B cell (primary cell): ENCODE measurements around the gene CDC42BPG. TPM values are rescaled to one million over a fixed set of nuclear protein-coding genes. Genes with fewer than 3 reads are reported as not detected.

ENCODE experiments used
- ATAC-seq: fragments of 200-7000 bp; cut with Tn5 transposase; one replicate; pipeline ENCODE4 v1.10.0; 2021; ENCODE audit warnings: low read depth, mild to moderate bottlenecking, moderate number of reproducible peaks, moderate library complexity
- CTCF ChIA-PET: fragments of 350-600 bp; sonication (Branson Sonifier 250); formaldehyde crosslinking; loops from one replicate; lab custom pipeline; 2021; ENCODE audit warnings: antibody characterized with exemption, inconsistent platforms; lab: Charles Lee
- POLR2A ChIA-PET: fragments of 350-600 bp; sonication (Branson Sonifier 250); formaldehyde crosslinking; loops from one replicate; lab custom pipeline; 2021; ENCODE audit warnings: antibody characterized with exemption; lab: Charles Lee
- DNase-seq: peaks from one replicate; pipeline ENCODE4 v3.0.0; 2013
- H2AFZ ChIP-seq: 2 replicates; pipeline ENCODE4 v1.6.1; 2012; ENCODE audit warnings: mild to moderate bottlenecking, low read depth, low read length; ENCODE audit not compliant: insufficient read depth, poor library complexity, severe bottlenecking
- H3K27ac ChIP-seq, 2 donors: 1 replicate in 1 of 2; 2 replicates in 1 of 2; pipeline ENCODE4 v1.5.1; 2012 to 2013; ENCODE audit warnings: low read length in 2 of 2, mild to moderate bottlenecking in 2 of 2, moderate library complexity in 1 of 2
- H3K27me3 ChIP-seq, 4 experiments: fragments of 200-600 bp in 1 of 4; sonication (generic) in 1 of 4; replicated peaks in 1 of 4; 1 replicate in 2 of 4; 2 replicates in 2 of 4; pipeline versions ENCODE4 v1.6.1 to v1.7.0; 2013 to 2016; ENCODE audit warnings: low read length in 3 of 4, mild to moderate bottlenecking in 2 of 4, mixed read lengths in 1 of 4, moderate library complexity in 1 of 4; ENCODE audit not compliant: insufficient read depth in 4 of 4, control insufficient read depth in 3 of 4; ENCODE audit errors: control extremely low read depth in 1 of 4
- H3K36me3 ChIP-seq, 2 experiments: replicated peaks in 1 of 2; 1 replicate in 1 of 2; 2 replicates in 1 of 2; pipeline versions ENCODE4 v1.6.1 to v1.7.1; 2013; ENCODE audit warnings: low read length in 1 of 2; ENCODE audit not compliant: insufficient read depth in 2 of 2, control insufficient read depth in 1 of 2; ENCODE audit errors: control extremely low read depth in 1 of 2, extremely low read depth in 1 of 2
- H3K4me1 ChIP-seq, 2 donors: fragments of 200-600 bp in 1 of 2; sonication (generic) in 1 of 2; 1 replicate in 1 of 2; 2 replicates in 1 of 2; pipeline versions ENCODE4 v1.5.1 to v1.6.1; 2013 to 2017; ENCODE audit warnings: low read length in 2 of 2; ENCODE audit not compliant: control insufficient read depth in 2 of 2, insufficient read depth in 2 of 2
- H3K4me2 ChIP-seq: replicated peaks from 2 replicates; pipeline ENCODE3; 2012; ENCODE audit warnings: mild to moderate bottlenecking, low read depth, low read length; ENCODE audit not compliant: poor library complexity, severe bottlenecking
- H3K4me3 ChIP-seq, 5 experiments: fragments of 200-600 bp in 1 of 5; sonication (generic) in 1 of 5; 1 replicate in 3 of 5; 2 replicates in 2 of 5; pipeline versions ENCODE4 v1.5.1 to v1.7.0; 2011 to 2016; ENCODE audit warnings: low read length in 4 of 5, mild to moderate bottlenecking in 4 of 5, low read depth in 2 of 5, control low read depth in 1 of 5, moderate library complexity in 1 of 5; ENCODE audit not compliant: insufficient read depth in 1 of 5; ENCODE audit errors: control extremely low read depth in 1 of 5, extremely low read depth in 1 of 5
- H3K79me2 ChIP-seq: fragments of 200-600 bp; sonication (generic); one replicate; pipeline ENCODE4 v1.6.0; 2016; ENCODE audit warnings: low read length; ENCODE audit not compliant: control insufficient read depth, insufficient read depth
- H3K9ac ChIP-seq: fragments of 200-600 bp; sonication (generic); 2 replicates; pipeline ENCODE4 v1.6.1; 2017; ENCODE audit warnings: mild to moderate bottlenecking, low read length, moderate library complexity
- H3K9me3 ChIP-seq, 3 donors: one replicate each; pipeline versions ENCODE4 v1.6.1 to v1.7.1; 2013; ENCODE audit warnings: low read length in 2 of 3; ENCODE audit not compliant: control insufficient read depth in 2 of 3, insufficient read depth in 1 of 3; ENCODE audit errors: control extremely low read depth in 1 of 3
- H4K20me1 ChIP-seq: 2 replicates; pipeline ENCODE4 v1.6.0; 2012; ENCODE audit warnings: mild to moderate bottlenecking, low read length; ENCODE audit not compliant: insufficient read depth, control insufficient read depth, poor library complexity, severe bottlenecking
- H3K27ac Mint-ChIP-seq: one replicate; pipeline ENCODE4 v1.8.0; 2021; ENCODE audit warnings: mixed read lengths
- H3K27me3 Mint-ChIP-seq: one replicate; pipeline ENCODE4 v1.8.0; 2021; ENCODE audit warnings: mixed read lengths
- H3K4me1 Mint-ChIP-seq: one replicate; pipeline ENCODE4 v1.8.0; 2021; ENCODE audit warnings: mixed read lengths
- H3K4me3 Mint-ChIP-seq: one replicate; pipeline ENCODE4 v1.8.0; 2021; ENCODE audit warnings: mixed read lengths
- H3K9me3 Mint-ChIP-seq: one replicate; pipeline ENCODE4 v1.8.0; 2022; ENCODE audit warnings: mixed read lengths; ENCODE audit not compliant: insufficient read depth
- CTCF ChIP-seq: fragments of 200-600 bp; IDR thresholded peaks from one replicate; pipeline ENCODE4 v1.8.0; 2022; ENCODE audit warnings: antibody characterized with exemption, mild to moderate bottlenecking
- EZH2 ChIP-seq: IDR thresholded peaks from 2 replicates; pipeline ENCODE4 v1.6.1; 2012; ENCODE audit warnings: borderline replicate concordance, low read depth, mild to moderate bottlenecking, moderate library complexity, low read length; ENCODE audit not compliant: insufficient read depth, poor library complexity, severe bottlenecking
- WGBS: methylation state at CpG from one replicate; pipeline ENCODE4 v1.1.5; 2013; ENCODE audit warnings: missing lambda C conversion rate; ENCODE audit not compliant: insufficient coverage; 5-methylcytosine and 5-hydroxymethylcytosine counted together
- intact Hi-C: fragments of 100-400 bp; cut with micrococcal nuclease; formaldehyde crosslinking; loops from one replicate; pipeline ENCODE4 v1.10.0; 2022
- polyA plus RNA-seq: library from polyadenylated mRNA; depleted of rRNA; stranded (reverse); fragments of >200 nt; gene quantifications from 2 replicates; pipeline ENCODE4 v1.2.3, GENCODE V29; 2012
- total RNA-seq, 2 donors: library from RNA; stranded (reverse); fragments of 120-200 nt in 1 of 2; gene quantifications; 1 replicate in 1 of 2; 2 replicates in 1 of 2; pipeline versions ENCODE4 v1.2.3 to v1.2.4, GENCODE V29; 2013 to 2022

Gene CDC42BPG
- total and polyA plus RNA-seq, 2 donors (not counting 1 experiment from before 2014, with no cell fraction given) = 3.7 to 8.7 TPM

DNA sequence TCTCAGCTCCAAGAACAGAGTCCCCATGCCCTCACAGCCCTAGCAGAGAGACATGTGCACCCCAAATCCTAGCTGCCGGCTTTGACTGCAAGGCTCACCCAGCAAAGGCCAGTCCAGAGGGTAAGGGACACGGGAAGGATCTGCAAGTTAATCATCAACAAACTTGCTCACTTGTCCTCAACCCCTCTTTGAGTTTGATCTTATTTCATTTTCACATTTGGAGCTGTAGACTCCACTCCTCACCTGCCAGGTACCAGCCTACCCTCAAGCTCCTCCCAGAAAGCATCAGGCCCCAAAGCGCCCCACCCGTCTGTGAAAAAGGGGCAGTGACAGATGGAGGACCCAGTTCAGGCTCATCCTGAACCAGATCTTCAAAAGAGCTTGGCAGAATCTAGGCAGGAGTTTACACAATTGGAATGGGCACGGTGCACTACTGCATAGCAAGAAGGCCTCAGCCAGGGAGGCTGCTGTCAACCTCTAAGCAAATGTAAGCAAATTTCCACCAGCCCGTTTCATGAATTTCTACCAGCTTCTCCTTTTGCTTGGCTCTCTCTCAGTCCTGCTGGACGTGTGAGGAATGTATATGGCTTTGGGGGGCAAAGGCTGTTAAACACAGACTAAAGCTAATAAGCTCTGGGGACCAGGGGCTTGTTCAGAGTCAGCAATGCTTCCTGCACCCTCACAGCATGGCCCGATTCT is 28.5 kb upstream of the CDC42BPG start:
- H3K4me3 Mint-ChIP-seq = peak overlapping the region; percentile 70
- Histone ChIP-seq H3K9ac (no peak overlapping the region), H3K27me3 (no peaks in the 10 kb centered on the region), H3K4me1 (peaks cover 82 to 91% of the 10 kb centered on the region in 2 donors), H4K20me1 (peaks cover 96% of the 10 kb centered on the region), H3K9me3 (peaks cover 0 to 2% (median 0%) of the 10 kb centered on the region in 3 donors), H3K4me2 (peak overlapping the region; percentile 49), H3K79me2 (peaks cover 100% of the 10 kb centered on the region), H2AFZ (no peak overlapping the region), H3K36me3 (peaks cover 0 to 69% of the 10 kb centered on the region in 2 experiments), H3K27ac (peak overlapping the region; percentile 0 to 5), H3K4me3 (no peak overlapping the region)
- ChIA-PET CTCF (interaction anchor here (1.1 to 30.2 kb wide), 4 partner anchors 15 to 249 kb away, joined by 4 to 1254 read pairs (median 36); partner anchors contain the start of genes CDC42BPG, FAU and MRPL49), POLR2A (interaction anchor here (0.7 to 10.0 kb wide), 6 partner anchors 8 to 1717 kb away, joined by 4 to 158 read pairs (median 4); no protein-coding TSS in a partner anchor)
- no peaks in the 10 kb centered on the region for H3K27me3 Mint-ChIP-seq
- H3K27ac Mint-ChIP-seq = peak overlapping the region; percentile 70
- intact Hi-C loops = no loop called here
- H3K9me3 Mint-ChIP-seq = no peaks in the 10 kb centered on the region
- DNase-seq (no peak), ATAC-seq (no peak)
- H3K4me1 Mint-ChIP-seq = peaks cover 88% of the 10 kb centered on the region
- TF ChIP-seq CTCF (no peak), EZH2 (no peak)
- WGBS = 70% methylated on average over 5 of the region's 8 CpGs

GRCh38 chr11:64871492-64871891 is 27.0 kb upstream of the CDC42BPG start:
- TF ChIP-seq CTCF (no peak), EZH2 (no peak)

More at GRCh38 chr11:64871492-64871891, 27.0 kb upstream of the CDC42BPG start:
- Histone ChIP-seq H3K9ac (peak overlapping the region; percentile 20), H3K36me3 (peaks cover 0 to 74% of the 10 kb centered on the region in 2 experiments), H3K4me3 (peak overlapping the region in 1 of 5 experiments; percentile 39), H3K4me2 (peak overlapping the region; percentile 60), H3K4me1 (peaks cover 83 to 96% of the 10 kb centered on the region in 2 donors), H3K27me3 (no peaks in the 10 kb centered on the region), H2AFZ (no peak overlapping the region), H3K27ac (peak overlapping the region in 1 of 2 donors; percentile 37), H4K20me1 (peaks cover 82% of the 10 kb centered on the region), H3K9me3 (peaks cover 0 to under 1% (median 0%) of the 10 kb centered on the region in 3 donors), H3K79me2 (peaks cover 100% of the 10 kb centered on the region)
- DNase-seq (no peak), ATAC-seq (no peak)
- Mint-ChIP-seq H3K9me3 (no peaks in the 10 kb centered on the region), H3K27ac (peak overlapping the region; percentile 88), H3K4me1 (peaks cover 89% of the 10 kb centered on the region), H3K27me3 (no peaks in the 10 kb centered on the region), H3K4me3 (peak overlapping the region; percentile 79)
- ChIA-PET POLR2A (interaction anchor here (0.6 kb wide), 1 partner anchor 568 kb away, joined by 3 read pairs; no protein-coding TSS in a partner anchor), CTCF (interaction anchor here (30.2 kb wide), 1 partner anchor 15 kb away, joined by 1254 read pairs; the partner anchor contains the start of gene CDC42BPG)
- intact Hi-C loops = no loop called here
- WGBS = no CpG with 5 or more reads among the region's 3 CpGs
